H9 (cell line): ENCODE data around the gene AHNAK2. TPM values are rescaled to one million over a fixed set of nuclear protein-coding genes. Genes with fewer than 3 reads are reported as not detected.

Experiments
- DNase-seq: peaks from one replicate; pipeline ENCODE4 v3.0.0-alpha.2; 2017
- H2AFZ ChIP-seq: one replicate; pipeline ENCODE4 v1.6.1; 2013; ENCODE audit warnings: mild to moderate bottlenecking, low read length, control low read depth, moderate library complexity
- H2AK5ac ChIP-seq: 2 replicates; pipeline ENCODE4 v1.6.1; 2013; ENCODE audit warnings: low read length, control low read depth, mixed read lengths; ENCODE audit not compliant: insufficient read length
- H2BK120ac ChIP-seq: one replicate; pipeline ENCODE4 v1.6.1; 2013; ENCODE audit warnings: low read depth, mild to moderate bottlenecking, low read length, control low read depth, inconsistent platforms; ENCODE audit not compliant: poor library complexity, severe bottlenecking
- H2BK12ac ChIP-seq: 2 replicates; pipeline ENCODE4 v1.6.1; 2013; ENCODE audit warnings: low read length, control low read depth, mixed read lengths, low read depth; ENCODE audit not compliant: insufficient read length
- H2BK15ac ChIP-seq: 2 replicates; pipeline ENCODE4 v1.6.1; 2013; ENCODE audit warnings: low read depth, low read length, control low read depth
- H2BK20ac ChIP-seq: one replicate; pipeline ENCODE4 v1.6.1; 2013; ENCODE audit warnings: low read depth, mild to moderate bottlenecking, low read length, control low read depth, inconsistent platforms; ENCODE audit not compliant: poor library complexity, severe bottlenecking
- H2BK5ac ChIP-seq: 2 replicates; pipeline ENCODE4 v1.6.1; 2013; ENCODE audit warnings: low read length, control low read depth, mixed read lengths; ENCODE audit not compliant: insufficient read length
- H3K14ac ChIP-seq: 2 replicates; pipeline ENCODE4 v1.6.1; 2013; ENCODE audit warnings: low read length, control low read depth; ENCODE audit not compliant: insufficient read depth
- H3K18ac ChIP-seq: 2 replicates; pipeline ENCODE4 v1.6.1; 2013; ENCODE audit warnings: low read depth, mild to moderate bottlenecking, mixed read lengths, low read length, control low read depth; ENCODE audit not compliant: insufficient read length
- H3K23ac ChIP-seq: 2 replicates; pipeline ENCODE4 v1.6.1; 2013; ENCODE audit warnings: low read length, control low read depth, mixed read lengths, low read depth; ENCODE audit not compliant: insufficient read length
- H3K23me2 ChIP-seq: 2 replicates; pipeline ENCODE4 v1.6.1; 2013; ENCODE audit warnings: low read depth, mild to moderate bottlenecking, mixed read lengths, low read length, control low read depth; ENCODE audit not compliant: insufficient read length, poor library complexity, severe bottlenecking
- H3K27ac ChIP-seq: 2 replicates; pipeline ENCODE4 v1.5.1; 2013; ENCODE audit warnings: low read length, control low read depth, mixed read lengths, low read depth; ENCODE audit not compliant: insufficient read length
- H3K27me3 ChIP-seq: 2 replicates; pipeline ENCODE4 v1.6.1; 2013; ENCODE audit warnings: low read length, control low read depth, inconsistent platforms; ENCODE audit not compliant: insufficient read depth
- H3K4ac ChIP-seq: 2 replicates; pipeline ENCODE4 v1.6.1; 2013; ENCODE audit warnings: low read depth, mild to moderate bottlenecking, control low read depth, inconsistent platforms, low read length, moderate library complexity
- H3K4me1 ChIP-seq: 2 replicates; pipeline ENCODE4 v1.6.1; 2013; ENCODE audit warnings: low read length, control low read depth, inconsistent platforms; ENCODE audit not compliant: insufficient read depth
- H3K4me2 ChIP-seq: 2 replicates; pipeline ENCODE4 v1.6.1; 2013; ENCODE audit warnings: low read length, control low read depth, mixed read lengths; ENCODE audit not compliant: insufficient read length, insufficient read depth
- H3K56ac ChIP-seq: 2 replicates; pipeline ENCODE4 v1.6.1; 2013; ENCODE audit warnings: low read depth, mild to moderate bottlenecking, mixed read lengths, low read length, control low read depth; ENCODE audit not compliant: insufficient read length
- H3K79me1 ChIP-seq: 2 replicates; pipeline ENCODE4 v1.6.1; 2013; ENCODE audit warnings: low read depth, mild to moderate bottlenecking, moderate library complexity, low read length, control low read depth, inconsistent platforms; ENCODE audit not compliant: insufficient read depth, poor library complexity, severe bottlenecking
- H3K79me2 ChIP-seq: 2 replicates; pipeline ENCODE4 v1.6.1; 2013; ENCODE audit warnings: low read length, control low read depth, inconsistent platforms; ENCODE audit not compliant: insufficient read depth
- H3K9ac ChIP-seq: 2 replicates; pipeline ENCODE4 v1.6.1; 2013; ENCODE audit warnings: low read length, control low read depth, mixed read lengths; ENCODE audit not compliant: insufficient read length; ENCODE audit errors: extremely low read depth
- H3K9me3 ChIP-seq: one replicate; pipeline ENCODE4 v1.6.1; 2013; ENCODE audit warnings: low read depth, low read length, inconsistent platforms; ENCODE audit not compliant: control insufficient read depth
- H3T11ph ChIP-seq: one replicate; pipeline ENCODE4 v1.6.1; 2013; ENCODE audit warnings: mild to moderate bottlenecking, low read length, control low read depth, inconsistent platforms
- H4K20me1 ChIP-seq: one replicate; pipeline ENCODE4 v1.6.1; 2013; ENCODE audit not compliant: control insufficient read depth, insufficient read length, insufficient read depth
- H4K5ac ChIP-seq: 2 replicates; pipeline ENCODE4 v1.6.1; 2013; ENCODE audit warnings: low read depth, mild to moderate bottlenecking, mixed read lengths, low read length, control low read depth; ENCODE audit not compliant: insufficient read length
- H4K8ac ChIP-seq: replicated peaks from 2 replicates; pipeline ENCODE4 v1.6.1; 2013; ENCODE audit warnings: low read length, control low read depth, mixed read lengths, low read depth; ENCODE audit not compliant: insufficient read length
- H4K91ac ChIP-seq: 2 replicates; pipeline ENCODE4 v1.6.1; 2013; ENCODE audit warnings: low read depth, mild to moderate bottlenecking, moderate library complexity, mixed read lengths, low read length, control low read depth; ENCODE audit not compliant: insufficient read length
- H3K27ac Mint-ChIP-seq, 3 experiments: 2 replicates in 2 of 3; 3 replicates in 1 of 3; pipeline ENCODE4 v1.8.0; 2020 to 2021; ENCODE audit warnings: mixed read lengths in 3 of 3, mild to moderate bottlenecking in 1 of 3, moderate library complexity in 1 of 3
- H3K27me3 Mint-ChIP-seq: 2 replicates; pipeline ENCODE4 v1.8.0; 2021; ENCODE audit warnings: low read depth, mild to moderate bottlenecking, moderate library complexity, mixed read lengths
- H3K36me3 Mint-ChIP-seq, 3 experiments: 2 replicates in 2 of 3; 3 replicates in 1 of 3; pipeline ENCODE4 v1.8.0; 2020 to 2021; ENCODE audit warnings: low read depth in 3 of 3, mixed read lengths in 3 of 3; ENCODE audit not compliant: insufficient read depth in 1 of 3
- H3K4me1 Mint-ChIP-seq, 2 experiments: 2 replicates each; pipeline ENCODE4 v1.8.0; 2020; ENCODE audit warnings: mixed read lengths in 2 of 2
- H3K4me3 Mint-ChIP-seq, 2 experiments: 2 replicates in 1 of 2; 3 replicates in 1 of 2; pipeline ENCODE4 v1.8.0; 2020 to 2021; ENCODE audit warnings: mild to moderate bottlenecking in 2 of 2, mixed read lengths in 2 of 2, moderate library complexity in 1 of 2
- H3K9me3 Mint-ChIP-seq, 2 experiments: 2 replicates in 1 of 2; 3 replicates in 1 of 2; pipeline ENCODE4 v1.8.0; 2020; ENCODE audit warnings: mild to moderate bottlenecking in 2 of 2, mixed read lengths in 2 of 2, moderate library complexity in 1 of 2
- CTCF ChIP-seq: fragments of 200-600 bp; sonication (generic); conservative IDR thresholded peaks from 3 replicates; pipeline ENCODE4 v1.8.0; 2021; ENCODE audit warnings: antibody characterized with exemption, mild to moderate bottlenecking
- WGBS: extraction: QIAGEN DNeasy Blood & Tissue Kit; methylation state at CpG from one replicate; pipeline ENCODE4 v1.1.7; 2013; ENCODE audit warnings: missing lambda C conversion rate, low lambda C conversion rate, mixed read lengths; ENCODE audit not compliant: insufficient read length; ENCODE audit errors: extremely low coverage; 5-methylcytosine and 5-hydroxymethylcytosine counted together
- total RNA-seq: library from RNA; stranded (reverse); gene quantifications from 2 replicates; pipeline ENCODE4 v1.2.1, GENCODE V29; 2021

The AHNAK2 gene
- total RNA-seq, 1 experiment from 2014 or later: 2.8 TPM

- H3K4ac ChIP-seq: no peak overlapping the region
- no peak overlapping the region for H3K56ac ChIP-seq
- H3K4me1 Mint-ChIP-seq: peaks cover 12 to 13% of the 10 kb centered on the region in 2 experiments
- no peak for DNase-seq
- WGBS: no CpG with 5 or more reads among the region's 1 CpG
- H3K23ac ChIP-seq: no peak overlapping the region
- no peak overlapping the region for H2BK15ac ChIP-seq
- no peak overlapping the region for H2BK120ac ChIP-seq
- H3K27me3 ChIP-seq: no peaks in the 10 kb centered on the region
- H3K9me3 ChIP-seq: no peaks in the 10 kb centered on the region
- H3K4me3 Mint-ChIP-seq: no peak overlapping the region
- H3K18ac ChIP-seq: no peak overlapping the region
- H3K4me1 ChIP-seq: no peaks in the 10 kb centered on the region
- H2AK5ac ChIP-seq: no peak overlapping the region
- no peaks in the 10 kb centered on the region for H3K36me3 Mint-ChIP-seq
- no peak overlapping the region for H2BK5ac ChIP-seq
- no peak overlapping the region for H4K5ac ChIP-seq
- H3K79me1 ChIP-seq: no peaks in the 10 kb centered on the region
- H3T11ph ChIP-seq: no peak overlapping the region
- no peak overlapping the region for H4K8ac ChIP-seq
- no peak overlapping the region for H3K14ac ChIP-seq
- no peak overlapping the region for H3K27ac ChIP-seq
- no peak for TF ChIP-seq CTCF
- peaks cover 0 to under 1% of the 10 kb centered on the region in 2 experiments; a peak in 1 of 5 replicates for H3K9me3 Mint-ChIP-seq
- H3K79me2 ChIP-seq: no peaks in the 10 kb centered on the region
- H3K23me2 ChIP-seq: no peaks in the 10 kb centered on the region
- no peak overlapping the region for H3K9ac ChIP-seq
- H4K20me1 ChIP-seq: no peaks in the 10 kb centered on the region
- H2BK20ac ChIP-seq: no peak overlapping the region
- no peak overlapping the region for H3K4me2 ChIP-seq
- no peak overlapping the region for H3K27ac Mint-ChIP-seq
- H3K27me3 Mint-ChIP-seq: peaks cover 33% of the 10 kb centered on the region
- no peak overlapping the region for H2BK12ac ChIP-seq
- H4K91ac ChIP-seq: no peak overlapping the region
- no peak overlapping the region for H2AFZ ChIP-seq
These were observed 48.8 kb upstream of the AHNAK2 start for GRCh38 chr14:105026802-105027563.
